ENCODE results near the gene TNIK.

The TNIK gene

GRCh38 chr3:171444001-171444690 lies 16.1 kb downstream of the TNIK start:
- TF ChIP-seq TAF1 (IDR thresholded peaks at IDR 0.05; ENCODE audit: borderline replicate concordance, low read depth, low read length) (no peak), POLR2A (IDR thresholded peaks at IDR 0.05; ENCODE audit: low read depth, low read length) (no peak), POLR2AphosphoS5 (IDR thresholded peaks at IDR 0.05; ENCODE audit: low read depth, low read length) (no peak)
- FAIRE-seq, result no peak
- no peak for DNase-seq (ENCODE audit: insufficient read length)

GRCh38 chr3:171443211-171443957 lies 16.8 kb downstream of the TNIK start:
- DNase-seq (ENCODE audit: insufficient read length), result no peak
- TF ChIP-seq POLR2A (IDR thresholded peaks at IDR 0.05; ENCODE audit: low read depth, low read length) (no peak), TAF1 (IDR thresholded peaks at IDR 0.05; ENCODE audit: borderline replicate concordance, low read depth, low read length) (no peak), POLR2AphosphoS5 (IDR thresholded peaks at IDR 0.05; ENCODE audit: low read depth, low read length) (no peak)
- no peak for FAIRE-seq

GRCh38 chr3:171442184-171442583 lies 18.0 kb downstream of the TNIK start:
- DNase-seq (ENCODE audit: insufficient read length), result no peak
- TF ChIP-seq POLR2AphosphoS5 (IDR thresholded peaks at IDR 0.05; ENCODE audit: low read depth, low read length) (no peak), POLR2A (IDR thresholded peaks at IDR 0.05; ENCODE audit: low read depth, low read length) (no peak), TAF1 (IDR thresholded peaks at IDR 0.05; ENCODE audit: borderline replicate concordance, low read depth, low read length) (no peak)
- FAIRE-seq, result no peak

- FAIRE-seq, result no peak
Measured at GRCh38 chr3:171441381-171441780, 18.8 kb downstream of the TNIK start.

GRCh38 chr3:171439996-171440395 lies 20.2 kb downstream of the TNIK start:
- TF ChIP-seq POLR2AphosphoS5 (IDR thresholded peaks at IDR 0.05; ENCODE audit: low read depth, low read length) (no peak), POLR2A (IDR thresholded peaks at IDR 0.05; ENCODE audit: low read depth, low read length) (no peak), TAF1 (IDR thresholded peaks at IDR 0.05; ENCODE audit: borderline replicate concordance, low read depth, low read length) (no peak)
- no peak for FAIRE-seq
- no peak for DNase-seq (ENCODE audit: insufficient read length)

More at GRCh38 chr3:171441381-171441780, 18.8 kb downstream of the TNIK start:
- no peak for TF ChIP-seq TAF1 (IDR thresholded peaks at IDR 0.05; ENCODE audit: borderline replicate concordance, low read depth, low read length)
- no peak for TF ChIP-seq POLR2A (IDR thresholded peaks at IDR 0.05; ENCODE audit: low read depth, low read length)
- no peak for TF ChIP-seq POLR2AphosphoS5 (IDR thresholded peaks at IDR 0.05; ENCODE audit: low read depth, low read length)
- no peak for DNase-seq (ENCODE audit: insufficient read length)

- no peak for TF ChIP-seq POLR2AphosphoS5 (IDR thresholded peaks at IDR 0.05; ENCODE audit: low read depth, low read length)
- no peak for TF ChIP-seq TAF1 (IDR thresholded peaks at IDR 0.05; ENCODE audit: borderline replicate concordance, low read depth, low read length)
- no peak for TF ChIP-seq POLR2A (IDR thresholded peaks at IDR 0.05; ENCODE audit: low read depth, low read length)
- FAIRE-seq (no peak), DNase-seq (ENCODE audit: insufficient read length) (no peak)
Measured at GRCh38 chr3:171437115-171437756, 23.0 kb downstream of the TNIK start.

- DNase-seq (ENCODE audit: insufficient read length) (no peak), FAIRE-seq (no peak)
- TF ChIP-seq POLR2A (IDR thresholded peaks at IDR 0.05; ENCODE audit: low read depth, low read length) (no peak), TAF1 (IDR thresholded peaks at IDR 0.05; ENCODE audit: borderline replicate concordance, low read depth, low read length) (no peak), POLR2AphosphoS5 (IDR thresholded peaks at IDR 0.05; ENCODE audit: low read depth, low read length) (no peak)
Measured at GRCh38 chr3:171436380-171436779, 23.8 kb downstream of the TNIK start.

GRCh38 chr3:171435757-171436156 lies 24.4 kb downstream of the TNIK start:
- FAIRE-seq (no peak), DNase-seq (ENCODE audit: insufficient read length) (no peak)
- TF ChIP-seq POLR2AphosphoS5 (IDR thresholded peaks at IDR 0.05; ENCODE audit: low read depth, low read length), result no peak

- DNase-seq (ENCODE audit: insufficient read length), result no peak
- TF ChIP-seq TAF1 (IDR thresholded peaks at IDR 0.05; ENCODE audit: borderline replicate concordance, low read depth, low read length), result no peak
- TF ChIP-seq POLR2A (IDR thresholded peaks at IDR 0.05; ENCODE audit: low read depth, low read length), result no peak
- no peak for TF ChIP-seq POLR2AphosphoS5 (IDR thresholded peaks at IDR 0.05; ENCODE audit: low read depth, low read length)
- FAIRE-seq, result no peak
Measured at GRCh38 chr3:171435143-171435542, 25.1 kb downstream of the TNIK start.

- no peak for DNase-seq (ENCODE audit: insufficient read length)
- no peak for FAIRE-seq
- TF ChIP-seq TAF1 (IDR thresholded peaks at IDR 0.05; ENCODE audit: borderline replicate concordance, low read depth, low read length), result no peak
- no peak for TF ChIP-seq POLR2A (IDR thresholded peaks at IDR 0.05; ENCODE audit: low read depth, low read length)
- TF ChIP-seq POLR2AphosphoS5 (IDR thresholded peaks at IDR 0.05; ENCODE audit: low read depth, low read length), result no peak
Measured at GRCh38 chr3:171432548-171432947, 27.7 kb downstream of the TNIK start.

GRCh38 chr3:171431550-171431949 lies 28.7 kb downstream of the TNIK start:
- DNase-seq (ENCODE audit: insufficient read length), result no peak
- no peak for TF ChIP-seq POLR2A (IDR thresholded peaks at IDR 0.05; ENCODE audit: low read depth, low read length)
- TF ChIP-seq POLR2AphosphoS5 (IDR thresholded peaks at IDR 0.05; ENCODE audit: low read depth, low read length), result no peak
- no peak for TF ChIP-seq TAF1 (IDR thresholded peaks at IDR 0.05; ENCODE audit: borderline replicate concordance, low read depth, low read length)
- no peak for FAIRE-seq

All from GM12892 (cell line).